PC-9 (cell line): ENCODE data around the gene DUSP16. TPM values are rescaled to one million over a fixed set of nuclear protein-coding genes. Genes with fewer than 3 reads are reported as not detected.
A peak's percentile ranks its signal among the peaks of the same experiment; 100 is the strongest.

Experiments
- BruUV-seq: library from RNA; stranded (reverse); fragments of 400-500 nt; replicated peaks from 2 replicates; lab custom pipeline; 2021; lab: Mats Ljungman, UMichigan
- CTCF ChIA-PET: fragments of 300-600 bp; sonication (Branson Sonifier 250); formaldehyde crosslinking; loops from one replicate; lab custom pipeline; 2022; ENCODE audit warnings: antibody characterized with exemption; lab: Charles Lee
- POLR2A ChIA-PET: fragments of 300-600 bp; sonication (Branson Sonifier 250); formaldehyde crosslinking; loops from one replicate; lab custom pipeline; 2022; ENCODE audit warnings: antibody characterized with exemption; ENCODE audit not compliant: unreplicated experiment; lab: Charles Lee
- DNase-seq, 2 experiments: peaks; one replicate each; pipeline versions ENCODE4 v3.0.0 to v3.0.0-alpha.2; 2015 to 2022; ENCODE audit warnings: mixed read lengths in 1 of 2
- H2AFZ ChIP-seq: fragments of 200-600 bp; sonication (generic); 2 replicates; pipeline ENCODE4 v1.8.1; 2017; ENCODE audit warnings: antibody characterized with exemption
- H3F3A ChIP-seq: fragments of 200-600 bp; sonication (generic); 2 replicates; pipeline ENCODE4 v1.8.1; 2017; ENCODE audit warnings: antibody characterized with exemption, mild to moderate bottlenecking, low read depth; ENCODE audit not compliant: insufficient read depth
- H3K27ac ChIP-seq: fragments of 200-600 bp; sonication (generic); 2 replicates; pipeline ENCODE4 v1.6.1; 2016; ENCODE audit warnings: mixed run types
- H3K27me3 ChIP-seq: fragments of 200-600 bp; sonication (generic); 2 replicates; pipeline ENCODE4 v1.6.1; 2016; ENCODE audit warnings: low read depth, mixed run types; ENCODE audit not compliant: insufficient read depth
- H3K36me3 ChIP-seq: fragments of 200-600 bp; sonication (generic); 2 replicates; pipeline ENCODE4 v1.6.1; 2016; ENCODE audit warnings: low read depth, mixed run types
- H3K4me1 ChIP-seq: fragments of 200-600 bp; sonication (generic); replicated peaks from 2 replicates; pipeline ENCODE4 v1.6.1; 2016; ENCODE audit warnings: mixed run types; ENCODE audit not compliant: insufficient read depth
- H3K4me2 ChIP-seq: fragments of 200-600 bp; sonication (generic); 2 replicates; pipeline ENCODE4 v1.6.1; 2017; ENCODE audit warnings: mixed run types
- H3K4me3 ChIP-seq: fragments of 200-600 bp; sonication (generic); 2 replicates; pipeline ENCODE4 v1.6.1; 2016; ENCODE audit warnings: mixed run types
- H3K79me2 ChIP-seq: fragments of 200-600 bp; sonication (generic); 2 replicates; pipeline ENCODE4 v1.6.1; 2017; ENCODE audit warnings: low read depth, mixed run types
- H3K9me2 ChIP-seq: fragments of 200-600 bp; sonication (generic); 2 replicates; pipeline ENCODE4 v1.8.1; 2017; ENCODE audit warnings: mild to moderate bottlenecking; ENCODE audit not compliant: insufficient read depth
- H3K9me3 ChIP-seq: fragments of 200-600 bp; sonication (generic); 2 replicates; pipeline ENCODE4 v1.8.1; 2016; ENCODE audit warnings: low read depth; ENCODE audit not compliant: insufficient read depth
- H4K20me1 ChIP-seq: fragments of 200-600 bp; sonication (generic); 2 replicates; pipeline ENCODE4 v1.8.1; 2017; ENCODE audit not compliant: insufficient read depth
- EZH2 ChIP-seq: fragments of 200-600 bp; sonication (generic); IDR thresholded peaks from 2 replicates; pipeline ENCODE4 v1.8.0; 2017; ENCODE audit warnings: antibody characterized with exemption, low read depth
- intact Hi-C: fragments of 100-400 bp; cut with micrococcal nuclease; formaldehyde crosslinking; loops from one replicate; pipeline ENCODE4 v1.10.0; 2022; ENCODE audit not compliant: unreplicated experiment
- total RNA-seq: library from RNA; stranded (reverse); gene quantifications from 2 replicates; pipeline ENCODE4 v1.2.3, GENCODE V29; 2021
- TF ChIP-seq, protein P1 (sequence below): fragments of 200-600 bp; sonication (generic); conservative IDR thresholded peaks from 2 replicates; pipeline ENCODE4 v1.6.1; 2017; ENCODE audit warnings: mixed run types, antibody characterized with exemption, mild to moderate bottlenecking, moderate library complexity

DUSP16 gene
- total RNA-seq, 1 experiment from 2014 or later: 24.8 TPM

- no TSS peak for BruUV-seq
- no peak for DNase-seq
- H4K20me1 ChIP-seq: no peaks in the 10 kb centered on the region
- H2AFZ ChIP-seq: no peak overlapping the region
- no peaks in the 10 kb centered on the region for H3K9me2 ChIP-seq
- intact Hi-C loops: no loop called here
- H3K79me2 ChIP-seq: no peaks in the 10 kb centered on the region
- H3K4me3 ChIP-seq: no peak overlapping the region
- no peak for TF ChIP-seq EZH2
- TF ChIP-seq, protein P1, sequence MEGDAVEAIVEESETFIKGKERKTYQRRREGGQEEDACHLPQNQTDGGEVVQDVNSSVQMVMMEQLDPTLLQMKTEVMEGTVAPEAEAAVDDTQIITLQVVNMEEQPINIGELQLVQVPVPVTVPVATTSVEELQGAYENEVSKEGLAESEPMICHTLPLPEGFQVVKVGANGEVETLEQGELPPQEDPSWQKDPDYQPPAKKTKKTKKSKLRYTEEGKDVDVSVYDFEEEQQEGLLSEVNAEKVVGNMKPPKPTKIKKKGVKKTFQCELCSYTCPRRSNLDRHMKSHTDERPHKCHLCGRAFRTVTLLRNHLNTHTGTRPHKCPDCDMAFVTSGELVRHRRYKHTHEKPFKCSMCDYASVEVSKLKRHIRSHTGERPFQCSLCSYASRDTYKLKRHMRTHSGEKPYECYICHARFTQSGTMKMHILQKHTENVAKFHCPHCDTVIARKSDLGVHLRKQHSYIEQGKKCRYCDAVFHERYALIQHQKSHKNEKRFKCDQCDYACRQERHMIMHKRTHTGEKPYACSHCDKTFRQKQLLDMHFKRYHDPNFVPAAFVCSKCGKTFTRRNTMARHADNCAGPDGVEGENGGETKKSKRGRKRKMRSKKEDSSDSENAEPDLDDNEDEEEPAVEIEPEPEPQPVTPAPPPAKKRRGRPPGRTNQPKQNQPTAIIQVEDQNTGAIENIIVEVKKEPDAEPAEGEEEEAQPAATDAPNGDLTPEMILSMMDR: no peak
- H3K9me3 ChIP-seq: no peaks in the 10 kb centered on the region
- ChIA-PET CTCF (no interaction called here), POLR2A (no interaction called here)
- no peaks in the 10 kb centered on the region for H3K36me3 ChIP-seq
- H3K4me2 ChIP-seq: no peak overlapping the region
- H3F3A ChIP-seq: no peaks in the 10 kb centered on the region
- H3K4me1 ChIP-seq: 0 out of 2 replicates have a peak, but pooled peaks cover 9% of the 10 kb centered on the region
- no peak overlapping the region for H3K27ac ChIP-seq
- no peaks in the 10 kb centered on the region for H3K27me3 ChIP-seq
Measured at GRCh38 chr12:12441429-12441807, 121.2 kb downstream of the DUSP16 start.

DNA sequence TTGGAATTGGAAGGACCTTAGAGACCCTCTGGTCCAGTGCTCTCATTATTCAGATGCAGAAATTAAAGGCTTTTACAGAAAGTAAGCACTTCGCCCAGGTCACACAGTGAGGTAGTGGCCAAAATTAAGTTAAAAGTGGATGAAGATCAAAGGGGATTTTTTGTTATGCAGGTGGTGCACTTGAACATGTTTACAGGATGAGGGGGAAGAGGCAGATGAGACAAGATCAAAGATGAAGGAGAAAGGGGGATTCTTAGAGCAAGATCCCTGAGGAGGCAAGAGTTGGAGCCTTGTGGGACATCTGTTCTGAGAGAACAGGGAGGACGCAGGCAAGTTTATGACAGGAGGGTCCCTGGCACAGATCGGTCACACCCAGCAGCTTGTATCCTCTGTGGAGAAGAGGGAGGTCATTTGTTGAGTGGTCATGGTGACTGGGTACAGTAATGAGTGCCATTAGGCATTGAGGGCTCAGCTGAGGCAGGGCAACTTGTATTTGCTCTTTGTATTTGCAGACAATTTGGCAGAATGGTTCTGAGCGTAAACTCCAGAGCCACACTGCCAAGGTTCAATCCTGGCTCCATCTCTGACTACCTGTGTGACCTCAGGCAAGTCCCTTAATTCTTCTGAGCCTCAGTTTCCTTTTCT, 121.8 kb downstream of the DUSP16 start:
- DNase-seq: no peak
- Histone ChIP-seq H3K9me2 (no peaks in the 10 kb centered on the region), H3K4me2 (no peak overlapping the region), H3K27ac (no peak overlapping the region), H4K20me1 (no peaks in the 10 kb centered on the region), H3K9me3 (no peaks in the 10 kb centered on the region), H3K4me3 (no peak overlapping the region), H3K4me1 (0 out of 2 replicates have a peak, but pooled peaks cover 9% of the 10 kb centered on the region), H3K79me2 (no peaks in the 10 kb centered on the region), H3K36me3 (no peaks in the 10 kb centered on the region), H2AFZ (no peak overlapping the region), H3K27me3 (no peaks in the 10 kb centered on the region), H3F3A (no peaks in the 10 kb centered on the region)
- CTCF ChIA-PET: no interaction called here
- intact Hi-C loops: no loop called here
- TF ChIP-seq, protein P1: no peak
- TF ChIP-seq EZH2: no peak
- POLR2A ChIA-PET: interaction anchor here (0.6 kb wide), 1 partner anchor 658 kb away, joined by 4 read pairs; no protein-coding TSS in a partner anchor
- BruUV-seq: no TSS peak

DNA sequence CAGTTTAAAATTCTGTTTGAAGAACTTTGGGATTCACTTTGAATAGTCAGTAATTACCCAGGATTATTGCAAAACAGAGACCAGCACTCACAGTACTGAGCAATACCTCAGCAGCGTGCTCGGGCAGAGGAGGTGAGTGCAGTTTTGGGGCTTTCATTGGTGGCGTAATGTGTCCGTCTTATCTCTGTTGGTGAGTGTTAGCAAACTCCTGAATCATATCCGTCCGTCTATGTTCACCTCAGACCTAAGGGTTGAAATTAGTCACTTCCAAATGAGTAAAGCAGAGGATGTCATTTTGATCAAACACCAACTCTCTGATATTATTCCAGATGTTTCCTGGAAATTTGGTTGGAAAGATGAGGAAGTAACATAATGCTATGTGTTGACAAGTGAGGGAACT, 123.0 kb downstream of the DUSP16 start:
- DNase-seq: peak in 1 of 2 experiments; percentile 77
- ChIA-PET CTCF (no interaction called here), POLR2A (interaction anchor here (0.7 kb wide), 1 partner anchor 141 kb away, joined by 3 read pairs; no protein-coding TSS in a partner anchor)
- H3K36me3 ChIP-seq: no peaks in the 10 kb centered on the region
- H3K27ac ChIP-seq: peak overlapping the region; percentile 57
- no TSS peak for BruUV-seq
- H2AFZ ChIP-seq: no peak overlapping the region
- H3K4me3 ChIP-seq: no peak overlapping the region
- H4K20me1 ChIP-seq: no peaks in the 10 kb centered on the region
- H3K9me3 ChIP-seq: no peaks in the 10 kb centered on the region
- H3K4me1 ChIP-seq: 0 out of 2 replicates have a peak, but pooled peaks cover 9% of the 10 kb centered on the region
- H3K79me2 ChIP-seq: no peaks in the 10 kb centered on the region
- TF ChIP-seq, protein P1: no peak
- TF ChIP-seq EZH2: no peak
- H3K4me2 ChIP-seq: no peak overlapping the region
- no peaks in the 10 kb centered on the region for H3F3A ChIP-seq
- H3K27me3 ChIP-seq: no peaks in the 10 kb centered on the region
- intact Hi-C loops: no loop called here
- no peaks in the 10 kb centered on the region for H3K9me2 ChIP-seq
